HUES48 (cell line): Measurements from ENCODE around the gene HSPB8.

Experiments
- H3K27ac ChIP-seq: one replicate; pipeline ENCODE4 v1.7.0; 2013; ENCODE audit warnings: low read depth, low read length, inconsistent platforms
- H3K27me3 ChIP-seq: 2 replicates; pipeline ENCODE4 v1.6.1; 2013; ENCODE audit warnings: mild to moderate bottlenecking, low read length; ENCODE audit not compliant: control insufficient read depth, insufficient read depth
- H3K36me3 ChIP-seq: 2 replicates; pipeline ENCODE4 v1.6.1; 2013; ENCODE audit warnings: low read length; ENCODE audit not compliant: control insufficient read depth, insufficient read depth
- H3K4me1 ChIP-seq: 2 replicates; pipeline ENCODE4 v1.6.1; 2013; ENCODE audit warnings: mild to moderate bottlenecking, low read length; ENCODE audit not compliant: control insufficient read depth, insufficient read depth
- H3K4me3 ChIP-seq: 2 replicates; pipeline ENCODE4 v1.5.1; 2013; ENCODE audit warnings: mild to moderate bottlenecking, low read depth, low read length
- H3K9ac ChIP-seq: 2 replicates; pipeline ENCODE4 v1.6.1; 2013; ENCODE audit warnings: mild to moderate bottlenecking, low read depth, low read length, moderate library complexity
- H3K9me3 ChIP-seq: 2 replicates; pipeline ENCODE4 v1.6.1; 2013; ENCODE audit warnings: low read length; ENCODE audit not compliant: control insufficient read depth, insufficient read depth

HSPB8 gene

GRCh38 chr12:119153477-119154434, 25.0 kb upstream of the HSPB8 start:
- Histone ChIP-seq H3K9ac (peak overlapping the region; percentile 90), H3K27ac (peak overlapping the region; percentile 78), H3K36me3 (peaks cover 11% of the 10 kb centered on the region; the same call in 1 of the 2 replicates), H3K4me3 (peak overlapping the region; percentile 75), H3K27me3 (no peaks in the 10 kb centered on the region), H3K9me3 (no peaks in the 10 kb centered on the region), H3K4me1 (peaks cover 16% of the 10 kb centered on the region)

DNA sequence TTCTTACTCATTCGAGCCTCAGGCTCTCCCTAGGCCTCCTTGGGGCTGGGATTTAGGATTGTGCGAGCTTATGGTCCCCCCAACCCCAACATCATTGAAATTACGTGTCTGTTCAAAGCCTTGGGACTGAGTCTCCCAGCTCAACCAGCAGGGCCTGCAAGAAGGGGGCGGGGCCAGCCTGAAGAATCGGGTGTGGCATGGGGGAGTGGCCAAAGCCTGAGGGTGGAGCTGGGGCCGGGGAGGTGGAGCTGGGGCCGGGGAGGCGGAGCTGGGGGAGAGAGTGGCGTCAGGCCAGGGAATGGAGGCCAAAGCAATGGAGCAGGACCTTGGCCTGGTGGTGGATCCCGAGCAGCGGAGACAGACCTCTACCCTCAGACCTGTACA, 24.3 kb upstream of the HSPB8 start:
- Histone ChIP-seq H3K27ac (peak overlapping the region; percentile 78), H3K27me3 (no peaks in the 10 kb centered on the region), H3K9me3 (no peaks in the 10 kb centered on the region), H3K36me3 (peaks cover 11% of the 10 kb centered on the region; the same call in 1 of the 2 replicates), H3K9ac (peak overlapping the region; percentile 90), H3K4me1 (peaks cover 16% of the 10 kb centered on the region), H3K4me3 (peak overlapping the region; percentile 75)

GRCh38 chr12:119156401-119157044, 22.2 kb upstream of the HSPB8 start:
- H3K27me3 ChIP-seq, result no peaks in the 10 kb centered on the region
- no peak overlapping the region for H3K9ac ChIP-seq
- H3K4me3 ChIP-seq, result no peak overlapping the region
- H3K4me1 ChIP-seq, result peaks cover 16% of the 10 kb centered on the region
- H3K27ac ChIP-seq, result no peak overlapping the region
- no peaks in the 10 kb centered on the region for H3K36me3 ChIP-seq
- no peaks in the 10 kb centered on the region for H3K9me3 ChIP-seq

DNA sequence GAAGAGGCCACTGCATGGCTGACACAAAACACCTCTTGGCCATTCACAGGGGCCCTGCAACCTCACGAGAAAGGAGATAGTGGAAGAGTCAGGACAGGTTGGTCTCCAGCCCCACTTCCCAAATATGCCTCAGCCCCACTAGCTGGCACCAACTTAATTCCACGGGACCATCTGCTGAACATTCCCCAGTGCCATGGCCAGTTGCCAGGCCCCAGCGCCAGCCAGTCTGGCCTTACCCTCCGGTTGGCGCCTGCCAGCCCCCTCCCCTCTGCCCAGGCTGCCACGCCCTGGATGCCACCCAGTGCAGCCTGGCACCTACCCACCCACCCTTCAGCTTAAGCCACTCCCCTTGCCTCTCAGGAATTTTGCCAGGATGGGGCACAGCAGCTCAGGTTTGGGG, 21.2 kb upstream of the HSPB8 start:
- Histone ChIP-seq H3K9me3 (no peaks in the 10 kb centered on the region), H3K4me1 (peaks cover 16% of the 10 kb centered on the region), H3K27me3 (no peaks in the 10 kb centered on the region), H3K4me3 (no peak overlapping the region), H3K9ac (no peak overlapping the region), H3K36me3 (no peaks in the 10 kb centered on the region), H3K27ac (no peak overlapping the region)

DNA sequence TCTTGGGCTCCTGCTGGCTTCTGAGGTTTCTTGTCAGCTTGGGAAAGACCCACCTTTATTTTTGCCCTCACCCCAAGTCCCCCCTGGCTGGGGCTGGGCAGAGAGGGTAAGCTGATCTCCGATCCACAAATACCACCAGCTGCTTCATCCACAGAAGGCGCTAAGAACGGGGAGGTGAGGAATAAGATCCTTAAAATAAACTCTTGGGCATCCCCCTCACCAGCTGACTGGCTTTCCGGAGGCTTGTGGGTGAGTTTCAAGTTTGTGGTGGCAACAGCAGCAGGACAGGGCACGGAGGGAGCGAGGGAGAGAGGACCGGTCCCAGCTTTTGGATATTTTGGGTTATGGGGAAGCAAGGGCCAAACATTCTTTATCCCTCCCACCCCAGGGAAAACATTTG, 20.8 kb upstream of the HSPB8 start:
- H3K4me1 ChIP-seq, result peaks cover 12% of the 10 kb centered on the region
- H3K4me3 ChIP-seq, result no peak overlapping the region
- H3K27ac ChIP-seq, result no peak overlapping the region
- no peaks in the 10 kb centered on the region for H3K27me3 ChIP-seq
- no peaks in the 10 kb centered on the region for H3K9me3 ChIP-seq
- no peaks in the 10 kb centered on the region for H3K36me3 ChIP-seq
- H3K9ac ChIP-seq, result no peak overlapping the region

GRCh38 chr12:119158402-119158801, 20.3 kb upstream of the HSPB8 start:
- no peaks in the 10 kb centered on the region for H3K27me3 ChIP-seq
- H3K27ac ChIP-seq, result no peak overlapping the region
- no peak overlapping the region for H3K4me3 ChIP-seq
- H3K9ac ChIP-seq, result no peak overlapping the region
- H3K36me3 ChIP-seq, result no peaks in the 10 kb centered on the region
- H3K9me3 ChIP-seq, result no peaks in the 10 kb centered on the region
- peaks cover 9% of the 10 kb centered on the region for H3K4me1 ChIP-seq

DNA sequence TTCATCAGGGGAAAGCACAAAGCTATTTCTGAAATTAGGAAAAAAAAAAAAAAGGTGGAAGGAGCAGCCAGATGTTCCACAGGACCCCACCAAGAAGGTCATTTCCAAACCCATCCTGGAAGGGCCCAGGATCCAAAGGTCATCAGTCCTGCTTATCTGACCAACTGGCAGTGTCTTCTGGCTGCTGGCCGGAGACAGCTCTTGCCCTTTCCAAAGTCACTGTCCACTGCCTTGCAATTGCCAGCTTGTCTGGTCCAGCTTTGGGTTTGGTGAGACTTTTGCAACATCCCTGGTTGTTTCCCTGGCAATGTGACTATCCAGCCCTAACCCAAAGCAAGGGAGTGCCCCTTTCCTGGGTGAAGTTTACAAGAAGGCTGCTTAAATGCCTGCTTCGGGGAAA, 18.9 kb upstream of the HSPB8 start:
- no peaks in the 10 kb centered on the region for H3K36me3 ChIP-seq

GRCh38 chr12:119167902-119168301, 10.8 kb upstream of the HSPB8 start:
- no peaks in the 10 kb centered on the region for H3K36me3 ChIP-seq
- H3K9me3 ChIP-seq, result no peaks in the 10 kb centered on the region
- no peak overlapping the region for H3K4me3 ChIP-seq
- H3K4me1 ChIP-seq, result peaks cover 8% of the 10 kb centered on the region; the same call in 1 of the 2 replicates
- no peak overlapping the region for H3K9ac ChIP-seq
- H3K27me3 ChIP-seq, result no peaks in the 10 kb centered on the region
- no peak overlapping the region for H3K27ac ChIP-seq

More for the DNA sequence above, 18.9 kb upstream of the HSPB8 start:
- Histone ChIP-seq H3K4me3 (no peak overlapping the region), H3K27me3 (no peaks in the 10 kb centered on the region), H3K4me1 (peaks cover 3% of the 10 kb centered on the region), H3K9me3 (no peaks in the 10 kb centered on the region), H3K27ac (no peak overlapping the region), H3K9ac (no peak overlapping the region)

GRCh38 chr12:119168721-119169120, 10.0 kb upstream of the HSPB8 start:
- Histone ChIP-seq H3K4me3 (no peak overlapping the region), H3K27me3 (no peaks in the 10 kb centered on the region), H3K36me3 (no peaks in the 10 kb centered on the region), H3K9me3 (no peaks in the 10 kb centered on the region), H3K27ac (no peak overlapping the region), H3K4me1 (peaks cover 8% of the 10 kb centered on the region; the same call in 1 of the 2 replicates), H3K9ac (no peak overlapping the region)

GRCh38 chr12:119169150-119169549, 9.6 kb upstream of the HSPB8 start:
- Histone ChIP-seq H3K9ac (no peak overlapping the region), H3K36me3 (no peaks in the 10 kb centered on the region)

GRCh38 chr12:119171291-119171690, 7.4 kb upstream of the HSPB8 start:
- Histone ChIP-seq H3K27me3 (no peaks in the 10 kb centered on the region), H3K9ac (no peak overlapping the region), H3K4me1 (peaks cover 13% of the 10 kb centered on the region), H3K9me3 (no peaks in the 10 kb centered on the region), H3K4me3 (no peak overlapping the region), H3K27ac (no peak overlapping the region), H3K36me3 (no peaks in the 10 kb centered on the region)

More at GRCh38 chr12:119169150-119169549, 9.6 kb upstream of the HSPB8 start:
- no peak overlapping the region for H3K4me3 ChIP-seq
- H3K4me1 ChIP-seq, result peaks cover 8% of the 10 kb centered on the region; the same call in 1 of the 2 replicates
- no peaks in the 10 kb centered on the region for H3K9me3 ChIP-seq
- H3K27me3 ChIP-seq, result no peaks in the 10 kb centered on the region
- no peak overlapping the region for H3K27ac ChIP-seq
